HFFc6 (cell line): ENCODE data around the gene SRPK2. TPM values are rescaled to one million over a fixed set of nuclear protein-coding genes. Genes with fewer than 3 reads are reported as not detected.

Source experiments
- DNase-seq: peaks from one replicate; pipeline ENCODE4 v3.0.0-alpha.2; 2018
- H3K27ac Mint-ChIP-seq: 2 replicates; pipeline ENCODE4 v1.8.0; 2020; ENCODE audit warnings: mild to moderate bottlenecking, mixed read lengths
- H3K27me3 Mint-ChIP-seq: 2 replicates; pipeline ENCODE4 v1.8.0; 2021; ENCODE audit warnings: mild to moderate bottlenecking, moderate library complexity, mixed read lengths; ENCODE audit not compliant: insufficient read depth
- H3K36me3 Mint-ChIP-seq: 2 replicates; pipeline ENCODE4 v1.8.0; 2021; ENCODE audit warnings: low read depth, mixed read lengths
- H3K4me1 Mint-ChIP-seq: 2 replicates; pipeline ENCODE4 v1.8.0; 2020; ENCODE audit warnings: low read depth, mixed read lengths
- H3K4me3 Mint-ChIP-seq: 2 replicates; pipeline ENCODE4 v1.8.0; 2020; ENCODE audit warnings: mild to moderate bottlenecking, moderate library complexity, mixed read lengths
- H3K9me3 Mint-ChIP-seq: 2 replicates; pipeline ENCODE4 v1.8.0; 2020; ENCODE audit warnings: mild to moderate bottlenecking, mixed read lengths
- CTCF ChIP-seq: fragments of 200-600 bp; sonication (generic); IDR thresholded peaks from 2 replicates; pipeline ENCODE4 v1.5.0; 2021; ENCODE audit warnings: antibody characterized with exemption, mild to moderate bottlenecking
- total RNA-seq, 6 experiments: library from RNA; stranded (reverse); fragmentation: NEBNext Ultra II Directional; extraction: Animal tissue kit (Norgen Biotek cat#: 25700); gene quantifications; 2 replicates in 1 of 6; 3 replicates in 5 of 6; pipeline ENCODE4 v1.2.3, GENCODE V29; 2021

Gene SRPK2
- total RNA-seq, 6 experiments from 2014 or later = 45.2 to 49.3 (median 46.7) TPM

- Mint-ChIP-seq H3K27me3 (no peaks in the 10 kb centered on the region; the same call in 1 of the 2 replicates), H3K27ac (no peak overlapping the region), H3K4me1 (0 out of 2 replicates have a peak, but pooled peaks cover 4% of the 10 kb centered on the region), H3K9me3 (no peaks in the 10 kb centered on the region), H3K4me3 (no peak overlapping the region), H3K36me3 (no peaks in the 10 kb centered on the region)
- TF ChIP-seq CTCF = no peak
- no peak for DNase-seq
These were observed 215.1 kb downstream of the SRPK2 start for GRCh38 chr7:105173586-105173985.

GRCh38 chr7:105164751-105165150, 224.0 kb downstream of the SRPK2 start:
- H3K36me3 Mint-ChIP-seq = peaks cover 42% of the 10 kb centered on the region
- no peaks in the 10 kb centered on the region for H3K27me3 Mint-ChIP-seq
- no peaks in the 10 kb centered on the region for H3K9me3 Mint-ChIP-seq
- no peak for TF ChIP-seq CTCF
- H3K4me3 Mint-ChIP-seq = no peak overlapping the region
- H3K4me1 Mint-ChIP-seq = no peaks in the 10 kb centered on the region
- DNase-seq = no peak
- H3K27ac Mint-ChIP-seq = peak overlapping the region; percentile 27; the same call in 1 of the 2 replicates

GRCh38 chr7:105163718-105164117, 225.0 kb downstream of the SRPK2 start:
- H3K9me3 Mint-ChIP-seq = no peaks in the 10 kb centered on the region
- no peaks in the 10 kb centered on the region for H3K27me3 Mint-ChIP-seq
- H3K27ac Mint-ChIP-seq = no peak overlapping the region
- DNase-seq = no peak
- no peak overlapping the region for H3K4me3 Mint-ChIP-seq
- no peaks in the 10 kb centered on the region for H3K4me1 Mint-ChIP-seq
- peaks cover 42% of the 10 kb centered on the region for H3K36me3 Mint-ChIP-seq
- no peak for TF ChIP-seq CTCF

- DNase-seq = no peak
- Mint-ChIP-seq H3K27me3 (no peaks in the 10 kb centered on the region), H3K27ac (no peak overlapping the region), H3K4me1 (no peaks in the 10 kb centered on the region), H3K36me3 (peaks cover 28% of the 10 kb centered on the region), H3K4me3 (no peak overlapping the region), H3K9me3 (no peaks in the 10 kb centered on the region)
- no peak for TF ChIP-seq CTCF
These were observed 227.4 kb downstream of the SRPK2 start for GRCh38 chr7:105161366-105161765.

- no peaks in the 10 kb centered on the region for H3K4me1 Mint-ChIP-seq
- no peaks in the 10 kb centered on the region for H3K9me3 Mint-ChIP-seq
- H3K27me3 Mint-ChIP-seq = no peaks in the 10 kb centered on the region; the same call in 1 of the 2 replicates
- peaks cover 4% of the 10 kb centered on the region; the same call in 1 of the 2 replicates for H3K36me3 Mint-ChIP-seq
- H3K4me3 Mint-ChIP-seq = no peak overlapping the region
- no peak for DNase-seq
- H3K27ac Mint-ChIP-seq = no peak overlapping the region
- no peak for TF ChIP-seq CTCF
These were observed 231.4 kb downstream of the SRPK2 start for GRCh38 chr7:105157278-105157677.

- Mint-ChIP-seq H3K4me3 (no peak overlapping the region), H3K36me3 (peaks cover 4% of the 10 kb centered on the region; the same call in 1 of the 2 replicates), H3K4me1 (no peaks in the 10 kb centered on the region), H3K27me3 (no peaks in the 10 kb centered on the region; the same call in 1 of the 2 replicates), H3K9me3 (no peaks in the 10 kb centered on the region), H3K27ac (no peak overlapping the region)
- no peak for TF ChIP-seq CTCF
- no peak for DNase-seq
These were observed 232.0 kb downstream of the SRPK2 start for GRCh38 chr7:105156731-105157130.
